Tibial nerve (tissue), 4 donors: ENCODE data around the gene SP2. TPM values are rescaled to one million over a fixed set of nuclear protein-coding genes. Genes with fewer than 3 reads are reported as not detected.

ENCODE experiments used
- DNase-seq, 2 donors: peaks; one replicate each; pipeline ENCODE4 v3.0.0-alpha.2; 2019; ENCODE audit warnings: low spot score in 2 of 2
- H3K27ac ChIP-seq, 4 donors: fragments of 200-600 bp; sonication (generic) in 3 of 4; one replicate each; pipeline ENCODE4 v1.5.1; 2017 to 2019; ENCODE audit warnings: mild to moderate bottlenecking in 1 of 4
- H3K27me3 ChIP-seq, 2 donors: fragments of 200-600 bp; sonication (generic) in 1 of 2; one replicate each; pipeline versions ENCODE4 v1.5.1 to v1.6.0; 2017 to 2019
- H3K36me3 ChIP-seq, 3 donors: fragments of 200-600 bp; sonication (generic); one replicate each; pipeline ENCODE4 v1.5.1; 2018 to 2019
- H3K4me1 ChIP-seq, 4 donors: fragments of 200-600 bp; sonication (generic) in 3 of 4; one replicate each; pipeline ENCODE4 v1.5.1; 2017 to 2019
- H3K4me3 ChIP-seq, 4 donors: fragments of 200-600 bp; sonication (generic) in 3 of 4; one replicate each; pipeline ENCODE4 v1.5.1; 2017 to 2019; ENCODE audit warnings: mild to moderate bottlenecking in 1 of 4, moderate library complexity in 1 of 4
- H3K9me3 ChIP-seq, 4 donors: fragments of 200-600 bp; sonication (generic) in 3 of 4; one replicate each; pipeline ENCODE4 v1.5.1; 2017 to 2019
- CTCF ChIP-seq, 5 experiments: fragments of 200-600 bp in 3 of 5; fragments of 450-650 bp in 2 of 5; sonication (generic) in 3 of 5; IDR thresholded peaks; one replicate each; pipeline ENCODE4 v1.5.1; 2016 to 2019; ENCODE audit warnings: antibody characterized with exemption in 5 of 5, mild to moderate bottlenecking in 3 of 5, moderate library complexity in 2 of 5
- EP300 ChIP-seq, 2 donors: sonication (generic); formaldehyde crosslinking; IDR thresholded peaks; one replicate each; pipeline ENCODE4 v1.6.1; 2017; ENCODE audit warnings: antibody characterized with exemption in 2 of 2, mild to moderate bottlenecking in 1 of 2
- POLR2A ChIP-seq, 2 donors: fragments of 450-650 bp; IDR thresholded peaks; one replicate each; pipeline ENCODE4 v1.6.1; 2017; ENCODE audit warnings: antibody characterized with exemption in 2 of 2, mild to moderate bottlenecking in 2 of 2, moderate library complexity in 2 of 2
- WGBS, 2 donors: methylation state at CpG; one replicate each; pipeline ENCODE4 v1.1.5; 2018; 5-methylcytosine and 5-hydroxymethylcytosine counted together
- total RNA-seq, 4 donors: library from RNA; depleted of rRNA; stranded (reverse); fragments of >200 nt; gene quantifications; one replicate each; pipeline ENCODE4 v1.1.0, GENCODE V29; 2016

SP2 gene
- total RNA-seq, 4 donors from 2014 or later: 5.9 to 7.2 (median 7.1) TPM

DNA sequence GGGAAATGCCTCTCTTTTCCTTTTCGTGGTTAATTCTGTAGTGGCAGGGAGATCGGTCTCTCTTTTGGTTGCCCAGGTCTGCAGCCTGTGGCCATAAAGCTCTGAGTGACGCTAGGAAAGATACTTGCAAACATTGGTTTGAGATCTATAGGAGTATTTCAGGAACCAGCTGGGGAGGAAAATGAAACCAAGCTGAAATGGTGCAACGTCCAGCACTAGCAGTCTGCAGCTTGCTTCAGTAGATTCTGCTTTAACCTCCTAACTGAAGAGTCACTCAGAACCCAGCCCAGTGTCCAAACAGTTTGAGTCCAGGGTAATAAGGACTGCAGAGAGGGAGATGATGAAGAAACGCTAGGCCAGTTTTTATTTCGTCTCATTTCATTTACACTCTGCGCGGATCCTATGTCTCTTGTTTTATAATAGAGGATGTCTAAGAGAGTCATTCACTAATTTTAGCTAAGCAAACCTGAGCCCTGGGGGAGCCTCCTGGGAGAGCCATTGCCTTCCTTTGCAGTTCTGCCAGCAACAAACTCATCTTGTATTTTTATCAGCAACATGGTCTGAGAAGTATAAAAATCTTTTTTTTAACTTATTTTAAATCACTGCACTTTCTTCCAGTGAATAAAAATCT, 12.0 kb downstream of the SP2 start:
- Histone ChIP-seq H3K4me3 (peak overlapping the region in 1 of 4 donors; percentile 1), H3K27me3 (no peaks in the 10 kb centered on the region), H3K27ac (peak overlapping the region in 2 of 4 donors; percentile 30 to 86), H3K9me3 (no peaks in the 10 kb centered on the region), H3K36me3 (no peaks in the 10 kb centered on the region), H3K4me1 (peaks cover 6 to 60% (median 40%) of the 10 kb centered on the region in 4 donors)
- DNase-seq: no peak
- no peak for TF ChIP-seq POLR2A (IDR thresholded peaks at IDR 0.05)
- TF ChIP-seq EP300 (IDR thresholded peaks at IDR 0.05): no peak
- WGBS, 2 donors: 62 to 74% methylated on average over 8 of the region's 8 CpGs

DNA sequence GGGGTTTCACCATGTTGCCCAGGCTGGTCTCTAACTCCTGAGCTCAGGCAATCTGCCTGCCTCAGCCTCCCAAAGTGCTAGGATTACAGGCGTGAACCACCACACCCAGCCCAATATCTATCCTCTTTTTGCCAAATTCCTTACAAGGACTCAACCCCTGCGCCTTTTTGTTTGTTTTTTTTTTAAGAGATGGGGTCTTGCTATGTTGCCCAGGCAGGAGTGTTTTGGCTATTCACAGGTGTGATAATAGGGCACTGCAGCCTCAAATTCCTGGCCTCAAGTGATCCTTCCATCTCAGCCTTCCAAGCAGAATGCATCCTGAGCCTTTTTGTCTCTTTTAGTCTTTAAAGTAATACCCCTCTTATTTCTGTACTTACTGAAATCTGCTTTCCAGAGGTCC, 17.0 kb downstream of the SP2 start:
- no peak for DNase-seq
- WGBS, 2 donors: 96 to 98% methylated on average over 2 of the region's 2 CpGs
- H3K27me3 ChIP-seq: no peaks in the 10 kb centered on the region
- TF ChIP-seq POLR2A (IDR thresholded peaks at IDR 0.05) (no peak), EP300 (IDR thresholded peaks at IDR 0.05) (no peak), CTCF (IDR thresholded peaks at IDR 0.05) (no peak)
- H3K36me3 ChIP-seq: peaks cover 0 to 23% (median 0%) of the 10 kb centered on the region in 3 donors
- H3K4me1 ChIP-seq: peaks cover 0 to 13% (median 3%) of the 10 kb centered on the region in 4 donors
- no peak overlapping the region for H3K4me3 ChIP-seq
- H3K9me3 ChIP-seq: no peaks in the 10 kb centered on the region
- no peak overlapping the region for H3K27ac ChIP-seq

GRCh38 chr17:47914306-47914948, 18.4 kb downstream of the SP2 start:
- H3K4me1 ChIP-seq: no peaks in the 10 kb centered on the region
- no peaks in the 10 kb centered on the region for H3K27me3 ChIP-seq
- H3K9me3 ChIP-seq: no peaks in the 10 kb centered on the region
- WGBS, 2 donors: 80 to 83% methylated on average over 4 of the region's 4 CpGs
- no peak overlapping the region for H3K4me3 ChIP-seq
- H3K36me3 ChIP-seq: peaks cover 0 to 23% (median 0%) of the 10 kb centered on the region in 3 donors
- TF ChIP-seq CTCF (IDR thresholded peaks at IDR 0.05) (no peak), EP300 (IDR thresholded peaks at IDR 0.05) (no peak), POLR2A (IDR thresholded peaks at IDR 0.05) (no peak)
- no peak for DNase-seq
- H3K27ac ChIP-seq: no peak overlapping the region

DNA sequence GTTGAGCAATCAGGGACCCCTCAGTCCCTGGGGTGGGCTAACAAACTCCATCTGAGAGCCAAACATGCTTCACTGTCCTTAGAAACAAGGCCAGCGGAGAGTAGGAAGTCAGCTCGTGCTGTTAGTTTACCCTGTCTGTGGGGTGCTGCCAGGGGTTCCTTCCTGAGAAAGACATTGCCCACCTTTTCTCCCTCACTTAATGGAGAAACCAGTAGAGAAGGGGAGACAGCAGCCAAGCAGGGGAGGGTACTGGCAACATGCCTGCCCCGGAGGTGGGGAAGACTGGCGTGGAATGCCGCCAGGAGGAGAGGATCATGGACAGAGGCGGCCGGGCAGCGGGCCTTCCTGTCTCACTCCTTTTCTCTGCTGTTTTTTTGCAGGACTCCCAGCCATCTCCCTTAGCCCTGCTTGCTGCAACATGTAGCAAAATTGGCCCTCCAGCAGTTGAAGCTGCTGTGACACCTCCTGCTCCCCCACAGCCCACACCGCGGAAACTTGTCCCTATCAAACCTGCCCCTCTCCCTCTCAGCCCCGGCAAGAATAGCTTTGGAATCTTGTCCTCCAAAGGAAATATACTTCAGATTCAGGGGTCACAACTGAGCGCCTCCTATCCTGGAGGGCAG, 19.9 kb downstream of the SP2 start:
- Histone ChIP-seq H3K27ac (no peak overlapping the region), H3K4me3 (no peak overlapping the region), H3K36me3 (peaks cover 0 to 26% (median 0%) of the 10 kb centered on the region in 3 donors), H3K27me3 (no peaks in the 10 kb centered on the region), H3K4me1 (no peaks in the 10 kb centered on the region), H3K9me3 (no peaks in the 10 kb centered on the region)
- no peak for TF ChIP-seq CTCF (IDR thresholded peaks at IDR 0.05)
- TF ChIP-seq EP300 (IDR thresholded peaks at IDR 0.05): no peak
- no peak for TF ChIP-seq POLR2A (IDR thresholded peaks at IDR 0.05)
- no peak for DNase-seq
- WGBS, 2 donors: 70 to 82% methylated on average over 11 to 12 of the region's 12 CpGs

DNA sequence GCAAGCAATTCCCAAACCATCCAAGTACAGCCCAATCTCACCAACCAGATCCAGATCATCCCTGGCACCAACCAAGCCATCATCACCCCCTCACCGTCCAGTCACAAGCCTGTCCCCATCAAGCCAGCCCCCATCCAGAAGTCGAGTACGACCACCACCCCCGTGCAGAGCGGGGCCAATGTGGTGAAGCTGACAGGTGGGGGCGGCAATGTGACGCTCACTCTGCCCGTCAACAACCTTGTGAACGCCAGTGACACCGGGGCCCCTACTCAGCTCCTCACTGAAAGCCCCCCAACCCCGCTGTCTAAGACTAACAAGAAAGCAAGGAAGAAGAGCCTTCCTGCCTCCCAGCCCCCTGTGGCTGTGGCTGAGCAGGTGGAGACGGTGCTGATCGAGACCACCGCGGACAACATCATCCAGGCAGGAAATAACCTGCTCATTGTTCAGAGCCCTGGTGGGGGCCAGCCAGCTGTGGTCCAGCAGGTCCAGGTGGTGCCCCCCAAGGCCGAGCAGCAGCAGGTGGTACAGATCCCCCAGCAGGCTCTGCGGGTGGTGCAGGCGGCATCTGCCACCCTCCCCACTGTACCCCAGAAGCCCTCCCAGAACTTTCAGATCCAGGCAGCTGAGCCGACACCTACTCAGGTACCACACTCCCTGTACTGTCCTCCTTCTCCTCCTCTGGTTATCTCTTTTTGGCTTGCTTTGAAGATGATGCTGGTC, 20.6 kb downstream of the SP2 start:
- no peak for TF ChIP-seq EP300 (IDR thresholded peaks at IDR 0.05)
- no peak for TF ChIP-seq POLR2A (IDR thresholded peaks at IDR 0.05)
- TF ChIP-seq CTCF (IDR thresholded peaks at IDR 0.05): no peak
- Histone ChIP-seq H3K27ac (no peak overlapping the region), H3K36me3 (peaks cover 0 to 34% (median 0%) of the 10 kb centered on the region in 3 donors), H3K4me1 (no peaks in the 10 kb centered on the region), H3K27me3 (no peaks in the 10 kb centered on the region), H3K4me3 (no peak overlapping the region), H3K9me3 (no peaks in the 10 kb centered on the region)
- 88 to 93% methylated on average over 18 to 19 of the region's 19 CpGs for WGBS, 2 donors
- no peak for DNase-seq
